Neutrophil (primary cell): Measurements from ENCODE around the gene PGF.

ENCODE experiments used
- H3K27ac ChIP-seq: fragments of 200-600 bp; sonication (generic); 2 replicates; pipeline ENCODE4 v1.5.1; 2016; ENCODE audit warnings: mild to moderate bottlenecking, moderate library complexity
- H3K27me3 ChIP-seq: fragments of 200-600 bp; sonication (generic); 2 replicates; pipeline ENCODE4 v1.6.0; 2016; ENCODE audit warnings: mild to moderate bottlenecking
- H3K36me3 ChIP-seq: fragments of 200-600 bp; sonication (generic); 2 replicates; pipeline ENCODE4 v1.5.1; 2017
- H3K4me1 ChIP-seq, 2 experiments: fragments of 200-600 bp in 1 of 2; sonication (generic) in 1 of 2; 1 replicate in 1 of 2; 2 replicates in 1 of 2; pipeline versions ENCODE4 v1.5.1 to v1.6.1; 2013 to 2016; ENCODE audit warnings: low read depth in 1 of 2, low read length in 1 of 2, mild to moderate bottlenecking in 1 of 2, moderate library complexity in 1 of 2; ENCODE audit not compliant: control insufficient read depth in 1 of 2, insufficient read depth in 1 of 2
- H3K4me3 ChIP-seq, 2 experiments: fragments of 200-600 bp in 1 of 2; sonication (generic) in 1 of 2; 1 replicate in 1 of 2; 2 replicates in 1 of 2; pipeline ENCODE4 v1.5.1; 2013 to 2016; ENCODE audit warnings: low read depth in 1 of 2, low read length in 1 of 2, mild to moderate bottlenecking in 1 of 2, moderate library complexity in 1 of 2
- H3K9me3 ChIP-seq: fragments of 200-600 bp; sonication (generic); 2 replicates; pipeline ENCODE4 v1.5.1; 2016
- CTCF ChIP-seq: fragments of 200-600 bp; sonication (generic); IDR thresholded peaks from 2 replicates; pipeline ENCODE4 v1.5.1; 2016; ENCODE audit warnings: antibody characterized with exemption

The PGF gene

GRCh38 chr14:74955229-74956026 is at the start of gene PGF:
PGF (minus strand) TSS chr14:74955597; CDS start chr14:74955242, 355 bp downstream.
- Histone ChIP-seq H3K36me3 (no peaks in the 10 kb centered on the region), H3K9me3 (no peaks in the 10 kb centered on the region), H3K4me3 (peak within 1 kb of the TSS; percentile 57 to 68), H3K27ac (no peak within 1 kb of the TSS), H3K4me1 (peaks cover 3 to 13% of the 10 kb centered on the region in 2 experiments), H3K27me3 (peaks cover 55% of the 10 kb centered on the region)
- TF ChIP-seq CTCF, result no peak

- peak overlapping the region; percentile 82 for H3K27ac ChIP-seq
- H3K27me3 ChIP-seq, result no peaks in the 10 kb centered on the region
- H3K36me3 ChIP-seq, result peaks cover 32% of the 10 kb centered on the region
- peaks cover 18 to 22% of the 10 kb centered on the region in 2 experiments for H3K4me1 ChIP-seq
- peak overlapping the region; percentile 74 to 80 for H3K4me3 ChIP-seq
- no peaks in the 10 kb centered on the region for H3K9me3 ChIP-seq
- no peak for TF ChIP-seq CTCF
These were observed 48.0 kb upstream of the PGF start for GRCh38 chr14:75003250-75004027.

- H3K36me3 ChIP-seq, result peaks cover 24% of the 10 kb centered on the region
- peak within 1 kb of the TSS; percentile 74 to 80 for H3K4me3 ChIP-seq
- no peaks in the 10 kb centered on the region for H3K9me3 ChIP-seq
- H3K4me1 ChIP-seq, result peaks cover 18 to 22% of the 10 kb centered on the region in 2 experiments
- TF ChIP-seq CTCF, result peak; percentile 62
- no peaks in the 10 kb centered on the region for H3K27me3 ChIP-seq
- peak within 1 kb of the TSS; percentile 82 for H3K27ac ChIP-seq
These were observed 47.2 kb upstream of the PGF start, which contains the start of gene EIF2B2 for GRCh38 chr14:75002392-75003249. EIF2B2 (plus strand) TSS chr14:75002921; CDS start chr14:75002991, 70 bp downstream.

GRCh38 chr14:75001899-75002298 is 46.5 kb upstream of the PGF start:
- H3K27me3 ChIP-seq, result no peaks in the 10 kb centered on the region
- H3K4me3 ChIP-seq, result peak overlapping the region; percentile 74 to 80

More at GRCh38 chr14:75001899-75002298, 46.5 kb upstream of the PGF start:
- peaks cover 17% of the 10 kb centered on the region for H3K36me3 ChIP-seq
- no peak for TF ChIP-seq CTCF
- peaks cover 18 to 22% of the 10 kb centered on the region in 2 experiments for H3K4me1 ChIP-seq
- H3K27ac ChIP-seq, result peak overlapping the region; percentile 82
- H3K9me3 ChIP-seq, result no peaks in the 10 kb centered on the region
